Activated naive CD8-positive, alpha-beta T cell treated with anti-CD3 and anti-CD28 coated beads for 36 hours (primary cell): ENCODE data around the gene FHIT. TPM values are rescaled to one million over a fixed set of nuclear protein-coding genes. Genes with fewer than 3 reads are reported as not detected.

Experiments used
- DNase-seq: peaks from one replicate; pipeline ENCODE4 v3.0.0; 2021
- H3K27ac Mint-ChIP-seq: one replicate; pipeline ENCODE4 v1.8.0; 2022; ENCODE audit warnings: mild to moderate bottlenecking, moderate library complexity, mixed read lengths
- H3K27me3 Mint-ChIP-seq: one replicate; pipeline ENCODE4 v1.8.0; 2022; ENCODE audit warnings: mild to moderate bottlenecking, mixed read lengths
- H3K36me3 Mint-ChIP-seq: one replicate; pipeline ENCODE4 v1.8.0; 2021; ENCODE audit warnings: mild to moderate bottlenecking, mixed read lengths
- H3K4me1 Mint-ChIP-seq: one replicate; pipeline ENCODE4 v1.8.0; 2021; ENCODE audit warnings: mixed read lengths
- H3K4me3 Mint-ChIP-seq: one replicate; pipeline ENCODE4 v1.8.0; 2022; ENCODE audit warnings: mild to moderate bottlenecking, moderate library complexity, mixed read lengths
- H3K9me3 Mint-ChIP-seq: one replicate; pipeline ENCODE4 v1.8.0; 2022; ENCODE audit warnings: mixed read lengths
- total RNA-seq, 2 experiments: library from RNA; stranded (reverse); gene quantifications; one replicate each; pipeline ENCODE4 v1.2.3, GENCODE V29; 2021

Gene FHIT
- total RNA-seq, 2 experiments from 2014 or later = 8.6 to 9.0 TPM

DNA sequence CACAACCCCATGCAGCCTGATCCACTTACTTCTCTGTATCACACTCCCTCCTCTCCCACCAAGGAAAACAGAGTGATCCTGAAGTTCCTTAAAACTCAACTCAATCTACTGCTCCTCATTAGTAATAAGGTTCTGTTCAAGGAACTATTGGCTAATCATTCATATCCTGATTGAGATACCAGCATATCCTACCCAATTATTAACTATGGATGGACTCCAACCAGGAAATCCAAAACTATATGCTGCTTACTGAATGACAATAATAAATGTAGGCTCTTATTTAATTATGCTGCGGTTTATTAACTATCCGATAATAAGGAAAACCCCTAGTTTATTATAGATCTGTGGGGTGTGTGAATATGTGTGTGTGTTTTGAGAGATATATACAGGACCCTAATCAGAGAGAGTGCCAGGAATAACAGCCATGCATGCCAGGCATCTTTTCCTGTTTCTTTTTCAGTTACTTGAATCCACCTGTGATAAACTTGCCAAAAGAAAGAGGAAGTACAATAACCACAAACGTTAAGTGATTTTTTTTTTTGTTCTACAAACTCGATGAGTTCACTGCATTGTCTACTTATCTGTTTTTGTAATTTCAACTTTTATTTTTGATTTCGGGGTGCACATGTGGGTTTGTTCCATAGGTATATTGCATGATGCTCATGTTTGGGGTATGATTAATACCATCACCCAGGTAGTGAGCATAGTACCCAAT lies 1169.7 kb downstream of the FHIT start:
- H3K4me3 Mint-ChIP-seq = peak overlapping the region; percentile 44
- H3K9me3 Mint-ChIP-seq = peaks cover 20% of the 10 kb centered on the region
- peaks cover 32% of the 10 kb centered on the region for H3K36me3 Mint-ChIP-seq
- H3K27ac Mint-ChIP-seq = peak overlapping the region; percentile 70
- DNase-seq = no peak
- peaks cover 58% of the 10 kb centered on the region for H3K4me1 Mint-ChIP-seq
- H3K27me3 Mint-ChIP-seq = no peaks in the 10 kb centered on the region

- peaks cover 13% of the 10 kb centered on the region for H3K9me3 Mint-ChIP-seq
- peak overlapping the region; percentile 72 for H3K27ac Mint-ChIP-seq
- H3K36me3 Mint-ChIP-seq = peaks cover 23% of the 10 kb centered on the region
- peak overlapping the region; percentile 30 for H3K4me3 Mint-ChIP-seq
- no peak for DNase-seq
- no peaks in the 10 kb centered on the region for H3K27me3 Mint-ChIP-seq
- peaks cover 53% of the 10 kb centered on the region for H3K4me1 Mint-ChIP-seq
These were observed 1170.6 kb downstream of the FHIT start for GRCh38 chr3:60080648-60081047.

- Mint-ChIP-seq H3K27ac (peak overlapping the region; percentile 71), H3K9me3 (peaks cover 11% of the 10 kb centered on the region), H3K36me3 (peaks cover 15% of the 10 kb centered on the region), H3K4me3 (no peak overlapping the region), H3K4me1 (peaks cover 59% of the 10 kb centered on the region), H3K27me3 (no peaks in the 10 kb centered on the region)
- DNase-seq = peak; percentile 15
These were observed 1172.2 kb downstream of the FHIT start for GRCh38 chr3:60079076-60079475.

GRCh38 chr3:60076331-60076730 lies 1174.9 kb downstream of the FHIT start:
- peaks cover 8% of the 10 kb centered on the region for H3K9me3 Mint-ChIP-seq
- peak overlapping the region; percentile 35 for H3K4me3 Mint-ChIP-seq
- peaks cover 43% of the 10 kb centered on the region for H3K4me1 Mint-ChIP-seq
- H3K27ac Mint-ChIP-seq = no peak overlapping the region
- peaks cover 4% of the 10 kb centered on the region for H3K36me3 Mint-ChIP-seq
- no peaks in the 10 kb centered on the region for H3K27me3 Mint-ChIP-seq
- no peak for DNase-seq

DNA sequence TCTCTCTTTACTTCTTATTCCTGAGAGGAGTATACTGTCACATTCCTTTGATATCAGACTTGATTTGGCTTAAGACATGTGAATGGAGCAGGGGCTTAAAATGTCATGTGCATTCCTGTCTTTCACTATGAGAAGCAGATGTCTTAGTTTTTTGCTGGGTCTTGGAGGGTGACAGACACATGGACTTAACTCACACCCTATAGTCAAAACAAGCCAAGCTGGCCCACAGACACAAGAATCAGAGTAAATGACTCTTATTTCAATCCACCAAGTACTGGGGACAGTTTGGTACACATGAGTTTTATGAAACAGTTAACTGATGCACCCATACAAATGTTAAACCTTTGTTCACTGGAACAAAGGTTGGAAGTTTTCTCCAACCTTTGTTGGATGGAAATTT lies 1177.3 kb downstream of the FHIT start:
- DNase-seq = no peak
- Mint-ChIP-seq H3K4me1 (peaks cover 22% of the 10 kb centered on the region), H3K9me3 (peaks cover 11% of the 10 kb centered on the region), H3K27me3 (no peaks in the 10 kb centered on the region), H3K36me3 (peaks cover 2% of the 10 kb centered on the region), H3K4me3 (no peak overlapping the region), H3K27ac (no peak overlapping the region)

GRCh38 chr3:60073228-60073627 lies 1178.0 kb downstream of the FHIT start:
- Mint-ChIP-seq H3K27me3 (no peaks in the 10 kb centered on the region), H3K9me3 (peaks cover 11% of the 10 kb centered on the region), H3K27ac (no peak overlapping the region), H3K36me3 (peaks cover 2% of the 10 kb centered on the region), H3K4me3 (no peak overlapping the region), H3K4me1 (peaks cover 16% of the 10 kb centered on the region)
- no peak for DNase-seq

DNA sequence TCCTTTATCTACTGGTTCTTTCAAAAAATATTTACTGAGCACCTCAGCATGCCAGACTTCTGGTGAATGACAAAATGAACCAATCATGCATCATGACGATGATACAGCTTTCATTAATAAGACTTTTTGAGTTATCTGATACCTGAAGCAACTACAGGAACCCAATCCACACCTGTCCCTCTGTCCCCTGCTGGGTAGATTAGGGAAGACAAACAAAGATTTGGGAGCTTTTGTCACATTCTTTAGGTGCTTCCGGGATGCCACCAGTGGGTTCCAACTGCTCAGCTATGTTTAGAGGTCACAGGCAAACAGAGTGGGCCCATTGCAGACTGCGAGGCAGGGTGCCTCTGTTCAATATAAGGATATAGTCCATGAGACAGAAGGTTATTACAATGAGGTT lies 1180.9 kb downstream of the FHIT start:
- Mint-ChIP-seq H3K4me1 (peaks cover 20% of the 10 kb centered on the region), H3K27ac (no peak overlapping the region), H3K9me3 (peaks cover 11% of the 10 kb centered on the region), H3K36me3 (no peaks in the 10 kb centered on the region), H3K4me3 (no peak overlapping the region), H3K27me3 (no peaks in the 10 kb centered on the region)
- no peak for DNase-seq

GRCh38 chr3:60065227-60065868 lies 1185.9 kb downstream of the FHIT start:
- Mint-ChIP-seq H3K27ac (no peak overlapping the region), H3K4me3 (no peak overlapping the region), H3K36me3 (no peaks in the 10 kb centered on the region), H3K27me3 (no peaks in the 10 kb centered on the region), H3K9me3 (peaks cover 2% of the 10 kb centered on the region), H3K4me1 (peaks cover 41% of the 10 kb centered on the region)
- no peak for DNase-seq

DNA sequence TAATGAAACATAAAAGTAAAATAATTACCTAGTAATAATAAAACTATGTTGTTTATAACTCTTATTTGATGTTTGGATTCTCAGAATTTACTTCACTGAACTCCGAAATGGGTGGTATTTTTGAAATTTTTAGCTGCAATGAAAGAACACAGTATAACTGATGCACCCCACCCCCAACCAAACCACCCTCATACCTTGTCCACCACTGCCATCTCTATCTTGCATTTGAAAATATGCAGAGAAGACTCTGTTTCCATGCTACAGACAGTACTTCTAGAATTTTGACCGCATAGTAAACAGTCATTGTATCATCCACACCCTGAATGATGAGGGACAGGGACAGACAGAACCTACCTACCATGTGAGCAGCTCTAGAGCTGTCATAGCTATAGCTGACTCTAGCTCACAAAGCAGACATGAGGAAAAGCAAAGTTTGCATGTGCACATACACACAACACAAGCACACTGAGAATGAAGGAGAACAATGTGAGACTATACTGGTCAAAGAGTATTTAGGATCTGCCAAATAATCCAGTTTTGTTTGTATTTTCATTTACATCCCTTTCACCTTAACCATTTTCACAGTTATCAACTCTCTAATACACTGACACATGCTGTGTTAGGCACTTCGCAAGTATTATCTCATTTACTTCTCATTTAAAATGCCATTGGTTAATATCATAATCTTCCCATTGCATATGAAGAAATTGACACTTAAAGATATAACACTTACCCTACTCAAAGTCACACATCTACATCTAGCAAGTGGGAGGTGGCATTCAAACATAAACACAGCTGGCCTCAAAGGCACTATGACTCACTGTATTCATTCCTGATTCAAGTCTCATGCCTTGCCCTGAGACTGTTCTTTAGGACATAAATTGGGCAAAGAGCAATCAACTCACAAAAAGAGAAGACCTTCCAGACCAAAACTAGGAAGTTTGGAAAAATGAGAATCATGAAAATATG lies 1186.8 kb downstream of the FHIT start:
- Mint-ChIP-seq H3K27ac (no peak overlapping the region), H3K27me3 (no peaks in the 10 kb centered on the region), H3K4me3 (no peak overlapping the region), H3K9me3 (peaks cover 2% of the 10 kb centered on the region), H3K36me3 (peaks cover 2% of the 10 kb centered on the region), H3K4me1 (peaks cover 39% of the 10 kb centered on the region)
- DNase-seq = no peak

- H3K27me3 Mint-ChIP-seq = no peaks in the 10 kb centered on the region
- DNase-seq = no peak
- no peak overlapping the region for H3K4me3 Mint-ChIP-seq
- H3K27ac Mint-ChIP-seq = no peak overlapping the region
- peaks cover 15% of the 10 kb centered on the region for H3K36me3 Mint-ChIP-seq
- H3K9me3 Mint-ChIP-seq = peaks cover 10% of the 10 kb centered on the region
- H3K4me1 Mint-ChIP-seq = peaks cover 21% of the 10 kb centered on the region
These were observed 1194.8 kb downstream of the FHIT start for GRCh38 chr3:60056404-60056803.

DNA sequence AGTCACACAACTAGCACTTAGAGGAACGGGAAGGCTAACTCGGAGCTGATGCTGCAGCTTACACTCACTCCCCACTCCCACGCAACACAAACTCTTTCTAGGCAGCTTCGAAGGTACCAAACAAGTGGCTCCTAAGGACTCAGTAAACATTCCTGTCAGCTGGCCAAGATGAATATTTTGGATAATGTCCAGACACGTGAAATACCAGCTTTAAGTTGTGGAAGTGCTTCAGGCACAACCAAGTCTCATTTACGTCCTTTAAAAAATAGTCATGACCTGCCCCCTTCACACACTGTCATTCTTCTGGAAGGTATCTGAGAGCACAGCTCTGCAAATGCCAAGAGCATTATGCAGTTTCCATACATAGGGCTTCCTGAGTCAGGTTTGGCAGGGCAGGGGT lies 1195.5 kb downstream of the FHIT start:
- Mint-ChIP-seq H3K4me3 (no peak overlapping the region), H3K4me1 (peaks cover 21% of the 10 kb centered on the region), H3K9me3 (peaks cover 10% of the 10 kb centered on the region), H3K27ac (no peak overlapping the region), H3K36me3 (peaks cover 15% of the 10 kb centered on the region), H3K27me3 (no peaks in the 10 kb centered on the region)
- no peak for DNase-seq

DNA sequence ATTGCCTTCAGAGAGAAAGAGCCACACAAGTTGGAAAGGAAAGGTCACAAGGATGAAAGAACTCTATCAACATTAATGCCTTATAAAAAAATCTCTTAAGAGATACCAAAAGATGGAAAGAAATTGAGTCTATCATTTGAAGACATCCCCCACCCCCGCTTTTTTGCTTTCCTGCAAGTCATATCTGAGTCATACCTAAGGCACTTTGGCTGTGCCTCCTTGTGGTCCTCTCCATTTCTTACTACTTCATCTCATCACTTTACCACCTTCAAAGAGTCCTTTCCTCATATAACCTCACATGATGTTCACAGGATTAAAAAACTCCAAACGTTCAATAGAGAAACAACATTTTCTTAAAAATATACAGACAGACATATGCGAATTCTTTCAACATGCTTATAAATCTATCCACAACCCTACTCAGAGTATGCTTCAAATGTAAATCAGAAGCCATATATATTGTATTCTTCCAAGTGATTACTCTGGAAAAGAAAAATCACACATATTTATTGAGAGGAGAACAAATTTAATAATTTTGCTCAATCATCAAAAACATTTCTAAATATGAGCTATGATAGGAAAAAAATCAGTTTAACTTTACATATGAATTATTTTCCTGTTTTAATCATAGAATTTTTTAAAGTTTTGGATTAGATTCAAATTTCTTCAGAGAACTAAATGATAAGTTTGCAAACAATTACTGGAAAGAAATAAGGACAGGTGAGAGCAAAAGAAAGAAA lies 1197.6 kb downstream of the FHIT start:
- peaks cover 11% of the 10 kb centered on the region for H3K36me3 Mint-ChIP-seq
- H3K27me3 Mint-ChIP-seq = no peaks in the 10 kb centered on the region
- no peak for DNase-seq
- H3K9me3 Mint-ChIP-seq = peaks cover 10% of the 10 kb centered on the region
- H3K27ac Mint-ChIP-seq = peak overlapping the region; percentile 81
- H3K4me1 Mint-ChIP-seq = peaks cover 24% of the 10 kb centered on the region
- no peak overlapping the region for H3K4me3 Mint-ChIP-seq

DNA sequence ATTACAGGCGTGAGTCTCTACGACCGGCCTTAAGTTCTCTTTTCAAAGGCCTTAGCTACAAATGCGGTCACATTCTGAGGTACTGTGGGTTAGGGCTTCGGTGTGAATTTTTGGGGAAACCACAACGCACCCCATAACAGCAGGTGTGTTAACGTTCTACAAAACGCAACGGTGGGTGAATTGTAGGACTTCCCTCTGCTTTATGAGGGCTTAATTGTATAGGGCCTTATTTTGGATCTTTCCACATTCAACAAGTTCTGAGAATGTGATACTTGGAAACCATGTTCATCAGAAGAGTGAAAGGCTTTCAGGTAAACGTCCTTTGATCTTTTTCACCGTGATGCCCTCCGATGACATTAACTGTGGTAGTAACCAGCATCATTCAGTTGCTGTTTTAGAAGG lies 1202.8 kb downstream of the FHIT start:
- H3K27ac Mint-ChIP-seq = peak overlapping the region; percentile 82
- H3K4me3 Mint-ChIP-seq = no peak overlapping the region
- no peaks in the 10 kb centered on the region for H3K27me3 Mint-ChIP-seq
- peaks cover 24% of the 10 kb centered on the region for H3K4me1 Mint-ChIP-seq
- H3K36me3 Mint-ChIP-seq = peaks cover 22% of the 10 kb centered on the region
- DNase-seq = peak; percentile 25
- H3K9me3 Mint-ChIP-seq = peaks cover 15% of the 10 kb centered on the region

- H3K9me3 Mint-ChIP-seq = peaks cover 15% of the 10 kb centered on the region
- H3K4me1 Mint-ChIP-seq = peaks cover 18% of the 10 kb centered on the region
- peaks cover 20% of the 10 kb centered on the region for H3K36me3 Mint-ChIP-seq
- no peak overlapping the region for H3K4me3 Mint-ChIP-seq
- no peaks in the 10 kb centered on the region for H3K27me3 Mint-ChIP-seq
- DNase-seq = no peak
- peak overlapping the region; percentile 82 for H3K27ac Mint-ChIP-seq
These were observed 1203.6 kb downstream of the FHIT start for GRCh38 chr3:60047426-60048200.
